ENCODE data around the gene HNRNPL.
"Not testable (repeated sequence)": the region's sequence is repeated elsewhere in the genome, so short reads cannot be mapped to it uniquely, and the experiment has no call there.

HNRNPL gene

DNA sequence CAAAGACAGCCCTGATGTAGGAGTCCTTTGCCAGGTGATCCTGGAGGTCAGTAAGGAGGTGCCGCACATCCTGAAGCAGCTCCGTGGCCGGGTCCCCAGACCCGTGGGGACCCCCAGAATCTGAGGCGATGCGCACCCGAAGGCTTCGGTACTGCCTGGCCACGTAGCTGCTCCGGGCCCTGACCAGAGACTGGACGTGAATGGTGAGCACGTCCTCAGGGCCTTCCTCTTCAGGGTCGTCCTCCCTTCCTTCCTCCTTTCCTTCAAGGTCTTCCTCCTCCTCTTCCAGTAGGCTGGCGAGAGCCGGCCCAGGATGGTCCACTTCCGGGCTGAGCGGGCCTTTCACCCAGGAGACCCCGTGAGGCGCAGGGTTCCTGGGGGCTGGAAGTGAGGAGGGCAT lies 20.8 kb upstream of the HNRNPL start:
- DNase-seq (ENCODE audit: extremely low spot score, insufficient read length, low read depth), result no peak

GRCh38 chr19:38869836-38870607 lies 20.2 kb upstream of the HNRNPL start:
- peak; percentile 78 for DNase-seq (ENCODE audit: extremely low spot score, insufficient read length, low read depth)
- peak; percentile 86 for FAIRE-seq

More for the DNA sequence above, 20.8 kb upstream of the HNRNPL start:
- FAIRE-seq, result no peak

DNA sequence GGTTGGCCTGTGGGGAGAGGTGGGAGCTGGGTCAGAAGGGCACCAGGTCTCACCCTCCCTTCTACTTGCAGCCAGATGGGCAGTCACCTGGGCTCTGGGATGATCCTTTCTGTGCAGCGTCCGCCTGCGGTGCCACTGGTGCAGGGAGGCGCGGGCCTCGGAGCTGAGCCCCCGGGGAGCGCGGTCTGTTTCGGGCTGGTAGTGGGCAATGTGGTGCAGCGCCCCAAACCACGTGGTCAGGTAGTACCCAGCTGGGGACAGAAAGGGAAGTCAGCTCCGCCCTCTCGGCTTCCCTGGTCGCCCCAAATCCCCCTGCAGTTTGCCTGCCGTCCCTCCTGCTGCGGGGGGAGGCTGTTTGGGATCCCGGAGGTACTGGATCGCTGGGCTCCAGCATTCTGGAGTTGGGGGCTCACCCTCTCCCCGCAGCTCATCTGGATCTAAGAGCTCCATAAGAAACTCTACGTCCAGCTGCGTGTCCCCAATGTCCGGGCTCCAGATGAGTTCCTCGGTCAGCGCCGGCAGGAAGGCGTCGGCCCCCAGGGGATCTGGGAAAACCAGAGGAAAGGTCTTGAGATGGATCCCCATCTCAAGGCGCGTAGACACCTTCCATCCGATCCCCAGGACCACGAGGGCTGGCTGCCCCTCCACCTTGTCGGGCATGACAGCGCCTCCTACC lies 19.5 kb upstream of the HNRNPL start:
- FAIRE-seq (peak; percentile 24), DNase-seq (ENCODE audit: extremely low spot score, insufficient read length, low read depth) (no peak)

DNA sequence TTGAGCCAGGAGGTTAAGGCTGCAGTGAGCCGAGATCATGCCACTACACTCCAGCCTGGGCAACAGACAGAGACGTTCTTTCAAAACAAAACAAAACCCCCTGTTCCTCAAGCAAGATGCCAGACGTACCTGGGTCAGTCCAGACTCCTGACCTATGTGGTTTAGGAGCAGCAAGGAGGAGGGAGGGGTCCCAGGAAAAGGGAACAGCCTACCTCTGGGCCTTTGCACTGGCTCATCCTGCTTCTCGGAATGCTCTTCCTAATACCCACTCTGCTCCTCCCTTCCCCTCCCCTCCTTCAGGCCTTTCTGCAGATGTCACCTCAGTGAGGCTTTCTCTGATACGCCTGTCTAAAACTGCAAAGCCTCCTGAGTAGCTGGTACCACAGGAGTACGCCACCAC lies 18.8 kb upstream of the HNRNPL start:
- FAIRE-seq, result no peak

DNA sequence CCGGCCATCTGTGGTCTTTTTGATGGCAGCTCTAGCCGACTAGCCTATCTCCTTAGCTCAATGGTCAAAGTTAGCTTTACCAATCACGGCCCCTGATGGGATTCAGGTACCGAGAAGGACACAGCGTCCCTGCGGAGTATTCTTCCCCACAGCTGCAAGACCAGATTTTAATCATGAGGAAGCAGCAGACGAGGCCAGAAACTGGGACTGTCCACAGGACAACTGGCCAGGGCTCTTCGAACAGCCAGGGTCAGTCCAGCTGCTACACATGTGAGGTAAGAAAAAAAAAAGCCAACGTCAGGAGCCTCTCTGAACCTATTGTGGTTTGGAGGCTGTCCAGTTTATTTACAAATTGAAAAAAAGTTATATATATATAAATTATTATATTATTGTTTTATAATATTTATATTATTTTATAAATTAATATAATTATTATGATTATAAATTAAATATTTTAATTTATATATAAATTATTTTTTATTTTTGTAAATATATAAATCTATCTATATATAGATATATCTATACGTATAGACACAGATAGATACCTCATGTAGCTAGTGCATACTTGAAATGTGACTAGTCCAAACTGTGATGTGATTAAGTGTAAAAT lies 17.5 kb upstream of the HNRNPL start:
- no peak for DNase-seq (ENCODE audit: extremely low spot score, insufficient read length, low read depth)
- no peak for FAIRE-seq

More for the DNA sequence above, 18.8 kb upstream of the HNRNPL start:
- DNase-seq (ENCODE audit: extremely low spot score, insufficient read length, low read depth), result no peak

- no peak for FAIRE-seq
- DNase-seq (ENCODE audit: extremely low spot score, insufficient read length, low read depth), result no peak
Observed at GRCh38 chr19:38862321-38863059, 12.7 kb upstream of the HNRNPL start.

GRCh38 chr19:38861368-38861767 lies 11.6 kb upstream of the HNRNPL start:
- DNase-seq (ENCODE audit: extremely low spot score, insufficient read length, low read depth), result no peak
- FAIRE-seq, result no peak

DNA sequence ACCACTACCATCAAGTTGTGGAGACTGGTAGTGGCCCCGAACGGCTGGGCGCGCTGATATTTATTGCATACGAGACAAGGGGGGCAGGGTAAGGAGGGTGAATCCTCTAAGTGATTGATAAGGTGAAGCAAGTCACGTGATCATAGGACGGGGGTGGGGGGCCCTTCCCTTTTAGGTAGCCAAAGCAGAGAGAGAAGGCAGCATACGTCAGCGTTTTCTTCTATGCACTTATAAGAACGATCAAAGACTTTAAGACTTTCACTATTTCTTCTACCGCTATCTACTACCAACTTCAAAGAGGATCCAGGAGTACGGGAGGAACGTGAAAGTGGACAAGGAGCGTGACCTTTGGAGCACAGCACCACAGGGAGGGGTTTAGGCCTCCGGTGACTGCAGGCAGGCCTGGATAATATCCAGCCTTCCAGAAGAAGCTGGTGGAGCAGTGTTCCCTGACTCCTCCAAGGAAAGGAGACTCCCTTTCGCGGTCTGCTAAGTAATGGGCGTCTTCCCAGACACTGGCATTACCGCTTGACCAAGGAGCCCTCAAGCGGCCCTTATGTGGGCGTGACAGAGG lies 9.9 kb upstream of the HNRNPL start:
- FAIRE-seq; DNase-seq (ENCODE audit: extremely low spot score, insufficient read length, low read depth): not testable (repeated sequence)

- DNase-seq (ENCODE audit: extremely low spot score, insufficient read length, low read depth) (no peak), FAIRE-seq (no peak)
Observed at GRCh38 chr19:38856813-38857212, 7.0 kb upstream of the HNRNPL start.

GRCh38 chr19:38855751-38856150 lies 6.0 kb upstream of the HNRNPL start:
- not testable (repeated sequence) for DNase-seq (ENCODE audit: extremely low spot score, insufficient read length, low read depth); FAIRE-seq

- not testable (repeated sequence) for DNase-seq (ENCODE audit: extremely low spot score, insufficient read length, low read depth); FAIRE-seq
Observed at GRCh38 chr19:38854961-38855360, 5.2 kb upstream of the HNRNPL start.

DNA sequence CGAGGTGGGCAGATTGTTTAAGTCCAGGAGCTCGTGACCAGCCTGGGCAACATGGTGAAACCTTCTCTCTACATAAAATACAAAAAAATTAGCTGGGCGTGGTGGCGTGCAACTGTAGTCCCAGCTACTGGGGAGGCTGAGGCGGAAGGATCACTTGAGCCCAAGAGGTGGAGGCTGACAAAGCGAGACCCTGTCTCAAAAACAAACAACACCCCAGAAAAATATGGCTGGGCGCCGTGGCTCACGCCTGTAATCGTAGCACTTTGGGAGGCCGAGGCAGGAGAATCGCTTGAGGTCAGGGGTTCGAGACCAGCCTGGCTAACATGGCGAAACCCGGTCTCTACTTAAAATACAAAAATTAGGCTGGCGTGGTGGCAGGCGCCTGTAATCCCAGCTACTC lies 3.4 kb upstream of the HNRNPL start:
- FAIRE-seq, result no peak
- no peak for DNase-seq (ENCODE audit: extremely low spot score, insufficient read length, low read depth)

GRCh38 chr19:38852231-38853044 lies 2.7 kb upstream of the HNRNPL start:
- DNase-seq (ENCODE audit: extremely low spot score, insufficient read length, low read depth), result no peak
- FAIRE-seq, result peak; percentile 69

- FAIRE-seq (peak; percentile 89), DNase-seq (ENCODE audit: extremely low spot score, insufficient read length, low read depth) (peak; percentile 74)
Observed at GRCh38 chr19:38851622-38852230, 1.9 kb upstream of the HNRNPL start.

GRCh38 chr19:38850976-38851621 lies 1.3 kb upstream of the HNRNPL start:
- DNase-seq (ENCODE audit: extremely low spot score, insufficient read length, low read depth), result no peak
- no peak for FAIRE-seq

DNA sequence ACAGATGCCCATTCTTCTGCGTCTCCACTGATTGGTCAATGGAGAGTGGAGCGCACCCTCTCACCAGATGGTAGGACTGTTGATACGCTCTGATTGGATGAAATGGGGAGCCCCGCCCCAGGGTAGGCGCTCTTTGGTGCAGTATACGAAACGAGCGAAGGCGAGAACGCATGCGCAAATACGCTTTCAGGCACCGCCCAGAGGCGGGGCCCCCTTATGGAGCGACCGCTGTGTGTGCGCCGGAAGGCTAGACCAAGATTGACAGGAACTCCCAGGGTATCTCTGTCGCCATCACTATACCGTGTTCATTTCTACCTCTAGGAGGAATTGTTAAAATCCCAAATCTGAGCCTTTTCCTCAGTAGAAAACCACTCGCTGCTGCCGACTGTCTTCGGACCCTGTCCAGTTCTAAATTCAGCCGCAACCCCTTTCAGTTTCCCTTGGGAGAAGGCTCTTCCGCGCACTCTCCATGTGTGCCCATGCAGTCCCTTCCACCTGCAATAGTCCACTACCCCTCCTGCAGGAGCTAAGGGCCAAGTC lies 720 bp upstream of the HNRNPL start:
- DNase-seq (ENCODE audit: extremely low spot score, insufficient read length, low read depth) (peak; percentile 80), FAIRE-seq (no peak)

GRCh38 chr19:38849147-38849859 lies 483 bp downstream of the HNRNPL start:
- FAIRE-seq, result peak; percentile 92
- peak; percentile 93 for DNase-seq (ENCODE audit: extremely low spot score, insufficient read length, low read depth)

Data from GM18507 (cell line).